HG02759 (cell line): ENCODE data around the gene PRLR.
"Not testable (repeated sequence)": the region's sequence is repeated elsewhere in the genome, so short reads cannot be mapped to it uniquely, and the experiment has no call there.

ENCODE experiments used
- ATAC-seq: cut with Tn5 transposase; IDR thresholded peaks from one replicate; pipeline ENCODE4 v1.9.1; 2021; ENCODE audit warnings: mild to moderate bottlenecking, moderate library complexity; ENCODE audit not compliant: unreplicated experiment

PRLR gene

GRCh38 chr5:35133186-35133585 lies 97.1 kb downstream of the PRLR start:
- ATAC-seq: no peak

- no peak for ATAC-seq
Measured at GRCh38 chr5:35131723-35132122, 98.6 kb downstream of the PRLR start.

GRCh38 chr5:35129921-35130485 lies 100.3 kb downstream of the PRLR start:
- peak; percentile 68 for ATAC-seq

GRCh38 chr5:35129276-35129675 lies 101.0 kb downstream of the PRLR start:
- ATAC-seq: no peak

- ATAC-seq: no peak
Measured at GRCh38 chr5:35127006-35127405, 103.3 kb downstream of the PRLR start.

GRCh38 chr5:35125746-35126145 lies 104.5 kb downstream of the PRLR start:
- ATAC-seq: no peak

DNA sequence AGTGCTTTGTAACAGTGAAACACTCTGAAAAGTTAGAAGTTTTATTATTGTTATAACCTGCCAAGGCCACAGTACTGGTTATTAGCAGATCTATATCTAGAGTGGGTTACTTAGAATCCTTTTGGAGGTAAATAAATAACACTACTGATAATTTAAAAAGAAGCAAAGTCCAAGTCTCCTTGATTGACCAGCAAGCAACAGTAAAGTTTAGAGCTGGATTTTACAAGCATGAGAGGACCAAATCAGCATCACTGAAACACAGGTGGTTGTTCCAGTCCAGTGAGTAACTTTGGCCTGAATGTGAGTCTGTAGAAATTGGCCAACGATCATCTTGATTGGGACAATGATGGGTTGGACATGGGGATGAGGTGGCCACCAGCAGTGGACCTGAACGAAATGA lies 105.4 kb downstream of the PRLR start:
- no peak for ATAC-seq

- ATAC-seq: no peak
Measured at GRCh38 chr5:35122819-35123218, 107.5 kb downstream of the PRLR start.

GRCh38 chr5:35120715-35121114 lies 109.6 kb downstream of the PRLR start:
- ATAC-seq: no peak

GRCh38 chr5:35117967-35118366 lies 112.3 kb downstream of the PRLR start:
- ATAC-seq: peak; percentile 75

GRCh38 chr5:35115920-35116319 lies 114.4 kb downstream of the PRLR start:
- no peak for ATAC-seq

DNA sequence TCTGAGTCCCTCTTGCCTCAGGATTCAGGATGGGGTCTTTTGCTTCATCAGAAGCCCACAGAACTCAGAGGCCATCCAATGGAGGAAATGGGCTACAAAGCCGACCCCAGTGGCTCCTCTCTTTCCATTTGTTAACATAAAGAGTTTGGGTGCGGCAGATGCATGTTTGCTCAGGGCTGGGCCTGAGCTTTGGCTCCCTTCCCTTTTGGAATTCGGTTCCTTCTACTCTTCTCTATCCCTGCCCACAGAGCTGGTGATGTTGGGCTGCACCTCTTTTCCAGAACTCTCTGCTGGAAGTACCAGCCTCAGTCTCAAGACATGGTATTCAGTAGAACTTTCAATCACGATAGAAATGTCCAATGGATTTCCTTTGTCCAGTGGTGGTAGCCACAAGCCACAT lies 115.6 kb downstream of the PRLR start:
- no peak for ATAC-seq

- ATAC-seq: no peak
Measured at GRCh38 chr5:35112300-35112699, 118.0 kb downstream of the PRLR start.

GRCh38 chr5:35104550-35104949 lies 125.7 kb downstream of the PRLR start:
- ATAC-seq: not testable (repeated sequence)

DNA sequence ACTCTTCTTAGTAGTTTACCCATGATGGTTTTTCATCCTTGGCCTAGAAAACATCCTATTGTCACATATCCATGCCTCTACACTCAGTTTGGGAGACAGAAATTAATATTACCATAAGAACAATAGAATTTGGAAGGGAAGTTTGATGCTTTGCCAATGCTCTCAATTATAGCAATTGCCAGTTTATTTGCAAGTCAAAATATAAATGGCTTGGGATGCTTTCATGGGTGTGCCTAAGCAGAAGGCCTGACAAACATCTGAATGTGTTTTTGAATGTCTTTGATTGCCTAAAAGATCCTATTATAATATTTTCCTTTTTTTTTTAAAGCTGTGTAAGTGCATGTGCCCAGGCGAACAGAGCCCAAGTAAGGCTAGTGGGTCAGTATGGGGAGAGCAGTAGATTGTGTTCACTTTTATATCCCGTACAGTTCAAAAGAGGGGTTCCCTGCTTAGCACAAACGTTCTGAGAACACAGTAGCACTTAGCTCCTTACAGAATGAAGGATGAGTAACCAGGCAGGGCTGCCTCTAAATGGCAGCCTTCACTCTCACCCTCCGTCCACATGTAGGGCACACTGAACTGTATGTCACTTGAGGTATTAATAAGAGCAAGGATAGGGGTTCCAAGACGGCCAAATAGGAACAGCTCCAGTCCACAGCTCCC lies 126.5 kb downstream of the PRLR start:
- no peak for ATAC-seq

DNA sequence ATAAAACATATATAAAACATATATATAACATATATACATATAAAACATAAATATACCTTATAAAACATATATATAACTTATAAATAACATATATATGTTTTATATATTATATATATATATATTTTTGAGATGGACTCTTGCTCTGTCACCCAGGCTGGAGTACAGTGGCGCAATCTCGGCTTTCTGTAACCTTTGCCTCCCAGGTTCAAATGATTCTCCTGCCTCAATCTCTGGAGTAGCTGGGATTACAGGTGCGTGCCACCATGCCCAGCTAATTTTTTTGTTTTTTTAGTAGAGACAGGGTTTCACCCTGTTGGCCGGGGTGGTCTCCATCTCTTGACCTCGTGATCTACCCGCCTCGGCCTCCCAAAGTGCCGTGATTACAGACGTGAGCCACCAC lies 128.6 kb downstream of the PRLR start:
- not testable (repeated sequence) for ATAC-seq

DNA sequence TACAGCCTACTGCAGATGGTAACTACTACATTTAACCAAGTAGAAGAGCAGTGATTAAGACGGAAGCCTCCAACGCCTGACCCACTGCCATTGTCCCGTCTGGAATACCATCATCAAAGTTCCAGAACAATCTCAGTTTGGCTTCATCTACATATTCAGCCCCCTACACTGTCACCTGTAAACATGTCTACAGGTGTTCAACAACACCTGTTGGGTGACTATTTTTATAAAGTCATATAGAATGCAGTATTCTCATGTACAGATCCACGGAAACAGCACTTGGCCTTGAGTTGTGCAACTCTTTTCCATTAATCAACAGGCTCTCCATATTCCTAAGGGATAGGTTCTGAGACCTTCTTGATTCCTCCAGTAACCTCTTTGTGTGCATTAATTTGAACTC lies 129.3 kb downstream of the PRLR start:
- ATAC-seq: no peak

DNA sequence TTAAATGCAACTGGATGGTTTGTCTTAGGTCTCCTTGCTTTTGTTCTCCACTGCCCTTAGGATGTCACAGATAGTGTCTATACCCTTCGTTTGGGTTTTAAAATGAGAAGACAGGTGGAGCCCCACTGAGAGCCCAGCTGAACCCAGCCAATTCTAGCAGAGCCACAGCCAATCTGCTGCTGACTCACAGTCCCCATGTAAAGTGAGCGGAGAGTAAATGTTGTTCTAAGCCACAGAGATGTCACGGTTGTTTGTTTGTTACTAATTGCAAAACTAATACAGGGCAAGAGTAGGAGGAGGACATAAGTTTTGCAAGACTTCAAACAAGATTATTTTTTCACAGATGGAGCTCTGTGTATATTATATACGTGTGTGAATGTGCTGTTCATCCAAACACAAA lies 132.1 kb downstream of the PRLR start:
- peak; percentile 70 for ATAC-seq

GRCh38 chr5:35096932-35097331 lies 133.4 kb downstream of the PRLR start:
- ATAC-seq: no peak

DNA sequence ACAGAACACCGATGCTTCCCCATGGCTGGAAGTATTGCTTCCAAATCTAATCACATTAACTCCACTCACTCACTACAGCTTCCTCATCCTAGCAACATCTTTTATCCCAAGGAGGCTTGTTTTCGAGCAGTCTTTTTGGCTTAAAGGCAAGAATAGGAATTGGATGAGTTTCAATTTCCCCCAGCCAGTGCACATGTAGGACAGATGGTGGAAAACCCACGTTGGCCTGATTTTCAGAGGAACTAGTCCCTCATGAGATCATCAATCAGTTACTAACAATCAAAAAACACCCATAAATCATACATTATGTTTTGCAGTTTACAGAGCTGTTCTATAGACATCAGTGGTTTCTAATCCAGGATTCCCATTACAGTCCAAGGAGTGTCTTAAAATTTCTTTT lies 134.1 kb downstream of the PRLR start:
- ATAC-seq: no peak

GRCh38 chr5:35095366-35095765 lies 134.9 kb downstream of the PRLR start:
- ATAC-seq: no peak

GRCh38 chr5:35094948-35095347 lies 135.3 kb downstream of the PRLR start:
- ATAC-seq: no peak

GRCh38 chr5:35092703-35093102 lies 137.6 kb downstream of the PRLR start:
- no peak for ATAC-seq
